IPS-18a (cell line): ENCODE data around the gene MEIOB.

ENCODE experiments used
- H3K27ac ChIP-seq: one replicate; pipeline ENCODE4 v1.5.1; 2013; ENCODE audit warnings: low read length
- H3K27me3 ChIP-seq: one replicate; pipeline ENCODE4 v1.6.1; 2013; ENCODE audit warnings: mild to moderate bottlenecking, low read length; ENCODE audit not compliant: control insufficient read depth, insufficient read depth
- H3K36me3 ChIP-seq: one replicate; pipeline ENCODE4 v1.6.1; 2013; ENCODE audit warnings: low read depth, low read length; ENCODE audit not compliant: control insufficient read depth
- H3K4me1 ChIP-seq: one replicate; pipeline ENCODE4 v1.6.1; 2013; ENCODE audit warnings: low read depth, low read length; ENCODE audit not compliant: control insufficient read depth
- H3K4me3 ChIP-seq: one replicate; pipeline ENCODE4 v1.5.1; 2013; ENCODE audit warnings: low read length
- H3K9ac ChIP-seq: one replicate; pipeline ENCODE4 v1.6.1; 2013; ENCODE audit warnings: mild to moderate bottlenecking, low read length, moderate library complexity
- H3K9me3 ChIP-seq: one replicate; pipeline ENCODE4 v1.6.1; 2013; ENCODE audit warnings: low read depth, low read length; ENCODE audit not compliant: control insufficient read depth

Gene MEIOB

GRCh38 chr16:1865902-1866690 lies 5.9 kb downstream of the MEIOB start:
- Histone ChIP-seq H3K9me3 (no peaks in the 10 kb centered on the region), H3K9ac (no peak overlapping the region), H3K36me3 (no peaks in the 10 kb centered on the region), H3K27ac (no peak overlapping the region), H3K4me1 (no peaks in the 10 kb centered on the region), H3K27me3 (peaks cover 27% of the 10 kb centered on the region), H3K4me3 (no peak overlapping the region)

DNA sequence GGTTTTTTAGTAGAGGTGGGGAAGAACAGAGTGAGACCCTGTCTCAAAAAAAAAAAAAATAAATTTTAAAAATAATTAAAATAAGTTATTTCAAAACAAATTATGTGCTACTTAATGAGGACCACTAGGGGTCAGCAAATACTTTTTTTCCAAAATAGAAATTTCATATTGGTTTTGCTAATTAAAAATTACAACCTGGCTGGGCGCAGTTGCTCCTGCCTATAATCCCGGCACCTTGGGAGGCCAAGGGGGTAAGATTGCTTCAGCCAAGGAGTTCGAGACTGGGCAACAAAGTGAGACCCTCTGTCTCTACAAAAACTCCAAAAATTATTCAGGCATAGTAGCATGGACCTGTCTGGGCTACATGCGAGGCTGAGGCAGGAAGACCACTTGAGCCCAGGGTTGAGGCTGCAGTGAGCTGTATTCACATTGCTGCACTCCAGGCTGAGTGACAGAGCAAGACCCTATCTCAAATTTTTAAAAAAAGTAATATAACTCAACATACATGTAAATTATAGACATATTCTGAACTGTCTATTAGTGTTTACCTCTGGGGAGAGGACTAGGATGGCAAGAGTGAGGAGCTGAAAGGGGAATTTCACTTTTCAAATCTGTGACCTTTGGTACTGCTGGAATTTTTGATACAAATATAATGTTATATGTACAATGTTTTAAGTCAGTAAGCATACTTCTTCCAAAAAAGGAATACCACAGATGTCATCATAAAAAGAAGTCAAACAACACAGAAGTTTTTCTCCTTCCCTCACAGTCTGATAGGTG lies 8.1 kb downstream of the MEIOB start:
- Histone ChIP-seq H3K27ac (no peak overlapping the region), H3K9ac (no peak overlapping the region), H3K4me3 (no peak overlapping the region), H3K27me3 (peaks cover 39% of the 10 kb centered on the region), H3K4me1 (no peaks in the 10 kb centered on the region), H3K9me3 (no peaks in the 10 kb centered on the region), H3K36me3 (no peaks in the 10 kb centered on the region)

DNA sequence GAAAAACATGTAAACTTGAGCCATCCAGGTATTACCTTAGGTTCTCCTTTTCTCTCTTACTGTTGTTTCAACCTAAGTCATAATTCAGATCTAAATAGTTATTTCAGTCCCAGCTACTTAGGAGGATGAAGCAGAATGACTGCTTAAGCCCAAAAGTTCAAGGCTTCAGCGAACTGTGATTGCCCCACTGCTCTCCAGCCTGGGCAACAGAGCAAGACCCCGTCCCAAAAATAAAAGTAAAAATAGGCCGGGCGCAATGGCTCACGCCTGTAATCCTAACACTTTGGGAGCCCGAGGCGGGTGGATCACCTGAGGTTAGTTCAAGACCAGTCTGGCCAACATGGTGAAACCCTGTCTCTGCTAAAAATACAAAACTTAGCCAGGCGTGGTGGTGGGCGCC lies 9.6 kb downstream of the MEIOB start:
- no peaks in the 10 kb centered on the region for H3K36me3 ChIP-seq
- peaks cover 54% of the 10 kb centered on the region for H3K27me3 ChIP-seq
- H3K9ac ChIP-seq, result no peak overlapping the region
- no peak overlapping the region for H3K4me3 ChIP-seq
- no peaks in the 10 kb centered on the region for H3K4me1 ChIP-seq
- H3K9me3 ChIP-seq, result no peaks in the 10 kb centered on the region
- no peak overlapping the region for H3K27ac ChIP-seq

DNA sequence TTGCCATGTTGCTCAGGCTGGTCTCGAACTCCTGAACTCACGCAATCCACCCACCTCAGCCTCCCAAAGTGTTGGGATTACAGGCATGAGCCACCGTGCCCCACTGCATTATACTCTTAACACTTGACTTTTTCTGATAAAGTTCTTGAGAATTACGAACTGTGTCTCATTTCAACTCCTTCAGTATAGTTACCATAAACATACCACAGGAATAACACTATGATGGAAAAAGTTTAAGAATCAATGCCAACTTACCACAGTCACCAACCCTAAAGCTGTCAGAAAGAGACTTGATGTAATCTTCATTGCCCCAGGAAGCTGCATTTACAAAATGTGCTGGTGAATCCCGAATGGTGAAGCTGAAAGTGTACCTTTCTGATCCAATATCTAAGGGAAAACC lies 10.2 kb downstream of the MEIOB start:
- Histone ChIP-seq H3K27me3 (peaks cover 60% of the 10 kb centered on the region), H3K36me3 (no peaks in the 10 kb centered on the region), H3K27ac (no peak overlapping the region), H3K4me3 (no peak overlapping the region), H3K4me1 (no peaks in the 10 kb centered on the region), H3K9me3 (no peaks in the 10 kb centered on the region), H3K9ac (no peak overlapping the region)

GRCh38 chr16:1859650-1860049 lies 12.3 kb downstream of the MEIOB start:
- Histone ChIP-seq H3K27ac (no peak overlapping the region), H3K4me1 (no peaks in the 10 kb centered on the region), H3K27me3 (peaks cover 62% of the 10 kb centered on the region), H3K9ac (no peak overlapping the region), H3K36me3 (no peaks in the 10 kb centered on the region), H3K9me3 (no peaks in the 10 kb centered on the region), H3K4me3 (no peak overlapping the region)

GRCh38 chr16:1858189-1858865 lies 13.6 kb downstream of the MEIOB start:
- Histone ChIP-seq H3K9ac (no peak overlapping the region), H3K27me3 (peaks cover 73% of the 10 kb centered on the region), H3K4me3 (no peak overlapping the region), H3K9me3 (no peaks in the 10 kb centered on the region), H3K27ac (no peak overlapping the region), H3K36me3 (no peaks in the 10 kb centered on the region), H3K4me1 (no peaks in the 10 kb centered on the region)

GRCh38 chr16:1857433-1858097 lies 14.4 kb downstream of the MEIOB start:
- Histone ChIP-seq H3K36me3 (no peaks in the 10 kb centered on the region), H3K4me3 (no peak overlapping the region), H3K27ac (no peak overlapping the region), H3K27me3 (peaks cover 79% of the 10 kb centered on the region), H3K9me3 (no peaks in the 10 kb centered on the region), H3K9ac (no peak overlapping the region), H3K4me1 (no peaks in the 10 kb centered on the region)

- Histone ChIP-seq H3K27me3 (peaks cover 37% of the 10 kb centered on the region), H3K9ac (no peak overlapping the region), H3K36me3 (no peaks in the 10 kb centered on the region), H3K9me3 (no peaks in the 10 kb centered on the region), H3K27ac (no peak overlapping the region), H3K4me1 (no peaks in the 10 kb centered on the region), H3K4me3 (no peak overlapping the region)
Observed at GRCh38 chr16:1851793-1852192, 20.2 kb downstream of the MEIOB start.

GRCh38 chr16:1850981-1851380 lies 21.0 kb downstream of the MEIOB start:
- Histone ChIP-seq H3K4me3 (no peak overlapping the region), H3K27ac (no peak overlapping the region)

GRCh38 chr16:1846416-1846815 lies 25.5 kb downstream of the MEIOB start:
- H3K27me3 ChIP-seq, result peaks cover 10% of the 10 kb centered on the region
- H3K9ac ChIP-seq, result no peak overlapping the region
- H3K9me3 ChIP-seq, result no peaks in the 10 kb centered on the region
- H3K27ac ChIP-seq, result no peak overlapping the region
- no peaks in the 10 kb centered on the region for H3K36me3 ChIP-seq
- no peaks in the 10 kb centered on the region for H3K4me1 ChIP-seq
- no peak overlapping the region for H3K4me3 ChIP-seq

More at GRCh38 chr16:1850981-1851380, 21.0 kb downstream of the MEIOB start:
- Histone ChIP-seq H3K4me1 (no peaks in the 10 kb centered on the region), H3K9me3 (no peaks in the 10 kb centered on the region), H3K36me3 (no peaks in the 10 kb centered on the region), H3K9ac (no peak overlapping the region), H3K27me3 (peaks cover 37% of the 10 kb centered on the region)

DNA sequence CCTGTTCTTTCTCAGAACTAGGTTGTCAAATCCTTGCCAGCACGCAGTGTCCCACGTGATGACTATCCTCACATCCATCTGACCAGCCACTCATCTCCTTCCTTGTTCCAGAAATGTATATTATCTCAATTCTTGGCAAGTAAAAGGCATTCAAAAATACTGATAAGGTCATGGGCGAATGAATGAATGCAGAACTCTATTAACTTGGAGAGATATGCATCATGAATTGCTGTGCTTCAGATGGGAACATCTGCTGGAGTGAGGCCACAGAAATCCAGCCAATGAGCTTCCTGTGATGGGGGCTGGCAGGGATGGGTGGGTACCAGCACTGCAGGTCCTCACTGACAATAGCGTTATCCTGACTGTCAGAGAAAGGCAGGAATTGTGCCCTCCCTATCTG lies 26.0 kb downstream of the MEIOB start:
- Histone ChIP-seq H3K9ac (no peak overlapping the region), H3K27me3 (peaks cover 6% of the 10 kb centered on the region), H3K4me3 (no peak overlapping the region), H3K9me3 (no peaks in the 10 kb centered on the region), H3K36me3 (no peaks in the 10 kb centered on the region), H3K27ac (no peak overlapping the region), H3K4me1 (no peaks in the 10 kb centered on the region)
